ENCODE measurements around the gene MRPL42.

DNA sequence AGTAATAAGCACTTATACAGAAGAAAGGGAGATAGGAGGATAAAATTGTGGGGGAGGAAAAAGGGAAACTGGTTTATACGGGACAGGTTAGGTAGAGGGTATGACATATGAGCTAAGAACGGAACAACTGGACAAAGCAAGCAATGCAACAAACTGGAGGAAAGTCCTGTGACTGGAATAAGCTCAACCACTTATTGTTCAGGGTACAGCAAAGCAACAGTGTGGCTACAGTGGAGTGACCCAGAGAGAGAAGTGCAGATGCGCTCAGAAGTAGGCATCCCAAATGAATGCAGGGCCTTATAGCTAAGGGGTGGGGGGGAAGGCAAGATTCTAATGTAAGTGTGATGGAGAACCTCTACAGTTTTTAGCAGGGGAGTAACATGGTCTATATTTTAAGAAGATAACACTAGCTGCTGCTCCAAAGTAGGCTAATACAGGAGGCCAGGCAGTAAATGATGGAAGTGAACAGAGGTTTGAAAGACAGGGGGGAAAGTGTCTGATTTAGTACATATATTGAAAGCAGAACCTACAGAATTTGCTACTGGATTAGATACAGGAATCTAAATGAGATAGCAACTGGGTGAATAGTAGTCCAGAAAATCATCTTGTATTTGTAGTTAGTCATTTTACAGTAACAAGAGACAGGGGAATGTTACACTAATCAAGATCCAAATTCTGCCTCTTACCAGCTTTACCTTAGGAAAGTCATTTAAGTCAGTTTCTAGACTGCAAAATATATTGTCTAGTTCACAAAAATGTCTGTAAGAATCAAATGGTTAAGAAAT, 28.9 kb upstream of the MRPL42 start:
- TF ChIP-seq, protein P1, sequence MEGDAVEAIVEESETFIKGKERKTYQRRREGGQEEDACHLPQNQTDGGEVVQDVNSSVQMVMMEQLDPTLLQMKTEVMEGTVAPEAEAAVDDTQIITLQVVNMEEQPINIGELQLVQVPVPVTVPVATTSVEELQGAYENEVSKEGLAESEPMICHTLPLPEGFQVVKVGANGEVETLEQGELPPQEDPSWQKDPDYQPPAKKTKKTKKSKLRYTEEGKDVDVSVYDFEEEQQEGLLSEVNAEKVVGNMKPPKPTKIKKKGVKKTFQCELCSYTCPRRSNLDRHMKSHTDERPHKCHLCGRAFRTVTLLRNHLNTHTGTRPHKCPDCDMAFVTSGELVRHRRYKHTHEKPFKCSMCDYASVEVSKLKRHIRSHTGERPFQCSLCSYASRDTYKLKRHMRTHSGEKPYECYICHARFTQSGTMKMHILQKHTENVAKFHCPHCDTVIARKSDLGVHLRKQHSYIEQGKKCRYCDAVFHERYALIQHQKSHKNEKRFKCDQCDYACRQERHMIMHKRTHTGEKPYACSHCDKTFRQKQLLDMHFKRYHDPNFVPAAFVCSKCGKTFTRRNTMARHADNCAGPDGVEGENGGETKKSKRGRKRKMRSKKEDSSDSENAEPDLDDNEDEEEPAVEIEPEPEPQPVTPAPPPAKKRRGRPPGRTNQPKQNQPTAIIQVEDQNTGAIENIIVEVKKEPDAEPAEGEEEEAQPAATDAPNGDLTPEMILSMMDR (IDR thresholded peaks at IDR 0.05), result no peak
- TF ChIP-seq POLR2A (IDR thresholded peaks at IDR 0.05), result no peak

Measured in esophagus squamous epithelium (tissue), 4 donors.